ENCODE results near the gene SAMD14.
"Not testable (repeated sequence)": the region's sequence is repeated elsewhere in the genome, so short reads cannot be mapped to it uniquely, and the experiment has no call there.

The SAMD14 gene

DNA sequence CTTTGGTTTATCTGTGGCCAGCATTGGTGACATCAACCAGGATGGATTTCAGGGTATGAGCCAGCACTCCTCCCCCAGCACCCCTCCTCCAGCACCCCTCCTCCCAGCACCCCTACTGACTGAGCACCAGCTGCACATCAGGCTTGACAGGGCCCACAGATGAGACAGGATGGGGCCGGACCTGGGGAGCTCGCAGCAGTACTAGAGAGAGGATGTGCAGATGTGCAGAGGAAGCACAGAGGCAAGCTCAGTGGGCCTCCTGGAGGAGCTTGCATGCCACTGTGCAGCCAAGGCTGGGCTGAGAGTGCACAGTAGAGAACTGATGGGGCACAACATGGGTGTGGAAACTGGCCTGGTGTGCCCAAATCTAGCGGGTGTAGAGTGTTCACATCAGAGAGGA, 57.8 kb downstream of the SAMD14 start:
- DNase-seq, result no peak

DNA sequence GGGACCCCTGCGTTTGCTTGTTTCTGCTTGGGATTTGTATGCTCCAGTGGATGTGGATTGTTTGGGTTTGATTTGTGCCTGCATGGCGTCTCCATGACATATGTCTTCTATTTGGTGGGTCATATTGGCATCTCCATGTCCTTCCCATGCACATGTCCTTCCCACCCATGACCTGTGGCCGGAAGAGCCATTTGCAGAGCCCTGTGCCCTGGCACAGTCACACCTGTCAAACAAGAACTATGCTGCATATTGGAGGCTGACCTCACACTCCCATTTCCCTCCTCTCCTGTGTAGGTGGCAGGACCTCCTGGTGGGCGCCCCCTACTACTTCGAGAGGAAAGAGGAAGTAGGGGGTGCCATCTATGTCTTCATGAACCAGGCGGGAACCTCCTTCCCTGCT, 58.3 kb downstream of the SAMD14 start:
- DNase-seq, result no peak

DNA sequence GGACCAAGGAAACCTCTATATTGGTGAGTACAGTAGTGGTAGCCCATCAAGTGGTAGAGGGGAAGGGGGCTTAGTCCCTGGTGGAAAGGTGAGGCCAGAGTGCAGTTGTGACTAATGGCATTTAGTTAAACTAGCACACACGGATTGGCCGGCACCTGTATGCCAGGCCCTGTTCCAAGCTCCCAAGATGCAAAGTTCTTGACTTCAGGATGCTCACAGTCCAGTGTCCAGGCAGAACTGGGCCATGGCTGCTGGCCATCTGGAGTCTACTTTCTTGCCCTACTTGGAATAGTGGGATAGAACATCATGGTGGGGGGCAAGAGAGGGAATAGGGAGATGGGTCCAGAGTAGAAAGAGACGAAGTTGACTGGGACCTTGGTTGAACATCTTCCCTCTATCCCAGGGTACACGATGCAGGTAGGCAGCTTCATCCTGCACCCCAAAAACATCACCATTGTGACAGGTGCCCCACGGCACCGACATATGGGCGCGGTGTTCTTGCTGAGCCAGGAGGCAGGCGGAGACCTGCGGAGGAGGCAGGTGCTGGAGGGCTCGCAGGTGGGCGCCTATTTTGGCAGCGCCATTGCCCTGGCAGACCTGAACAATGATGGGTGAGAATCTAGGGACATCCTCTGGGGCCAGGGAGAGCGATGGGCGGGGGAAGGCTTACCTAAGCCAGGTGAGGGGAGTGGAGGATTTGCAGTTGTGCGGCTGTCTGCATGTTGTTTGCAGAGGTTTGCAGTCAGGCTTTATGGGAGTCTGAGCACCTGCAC, 58.9 kb downstream of the SAMD14 start:
- DNase-seq, result no peak

DNA sequence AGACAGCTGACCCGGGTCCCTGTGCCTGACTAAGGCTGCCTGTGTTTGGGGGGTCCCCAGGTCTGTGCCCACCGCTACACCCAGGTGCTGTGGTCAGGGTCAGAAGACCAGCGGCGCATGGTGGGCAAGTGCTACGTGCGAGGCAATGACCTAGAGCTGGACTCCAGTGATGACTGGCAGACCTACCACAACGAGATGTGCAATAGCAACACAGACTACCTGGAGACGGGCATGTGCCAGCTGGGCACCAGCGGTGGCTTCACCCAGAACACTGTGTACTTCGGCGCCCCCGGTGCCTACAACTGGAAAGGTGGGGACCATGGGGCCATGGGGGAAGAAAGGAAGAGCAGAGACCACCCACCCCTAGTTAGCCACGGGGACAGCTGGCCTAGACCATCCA, 62.0 kb downstream of the SAMD14 start:
- no peak for DNase-seq

DNA sequence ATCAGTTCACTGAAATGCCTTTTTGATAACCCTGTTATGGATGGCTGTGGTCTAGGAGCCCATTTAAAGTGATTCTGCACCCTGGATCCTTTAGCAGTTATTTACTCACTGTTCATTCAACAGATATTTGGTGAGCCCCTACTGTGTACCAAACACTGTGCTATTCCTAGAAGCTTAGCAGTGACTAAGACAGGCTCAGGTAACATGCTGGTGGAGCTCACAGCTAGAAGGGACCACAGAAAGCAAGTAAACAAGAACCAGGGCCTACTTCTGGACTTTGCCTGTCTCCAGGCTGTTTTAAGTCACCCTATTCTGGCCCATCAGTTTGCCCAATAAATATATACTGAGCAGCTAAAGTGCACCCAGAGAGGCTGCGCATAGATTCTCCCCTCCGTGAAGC, 63.0 kb downstream of the SAMD14 start:
- no peak for DNase-seq

DNA sequence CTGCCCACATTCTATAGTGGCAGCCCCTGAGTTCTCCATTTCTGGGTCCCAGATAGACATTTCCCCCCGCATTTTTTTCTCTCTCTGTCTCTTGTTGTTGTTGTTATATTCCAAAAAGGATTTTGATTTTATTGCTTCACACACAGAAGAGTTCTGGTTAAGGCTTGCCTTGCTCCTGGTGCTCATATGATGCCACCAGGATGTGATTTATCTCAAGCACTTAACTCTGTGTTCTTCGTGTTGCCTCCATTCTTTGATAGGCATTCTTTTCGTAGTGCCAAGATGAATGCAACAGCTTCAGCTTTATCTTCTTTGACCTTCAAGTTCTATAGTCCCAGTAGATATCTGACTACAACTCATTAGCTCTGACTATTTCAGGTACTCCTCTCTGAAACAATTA, 64.9 kb downstream of the SAMD14 start:
- no peak for DNase-seq

DNA sequence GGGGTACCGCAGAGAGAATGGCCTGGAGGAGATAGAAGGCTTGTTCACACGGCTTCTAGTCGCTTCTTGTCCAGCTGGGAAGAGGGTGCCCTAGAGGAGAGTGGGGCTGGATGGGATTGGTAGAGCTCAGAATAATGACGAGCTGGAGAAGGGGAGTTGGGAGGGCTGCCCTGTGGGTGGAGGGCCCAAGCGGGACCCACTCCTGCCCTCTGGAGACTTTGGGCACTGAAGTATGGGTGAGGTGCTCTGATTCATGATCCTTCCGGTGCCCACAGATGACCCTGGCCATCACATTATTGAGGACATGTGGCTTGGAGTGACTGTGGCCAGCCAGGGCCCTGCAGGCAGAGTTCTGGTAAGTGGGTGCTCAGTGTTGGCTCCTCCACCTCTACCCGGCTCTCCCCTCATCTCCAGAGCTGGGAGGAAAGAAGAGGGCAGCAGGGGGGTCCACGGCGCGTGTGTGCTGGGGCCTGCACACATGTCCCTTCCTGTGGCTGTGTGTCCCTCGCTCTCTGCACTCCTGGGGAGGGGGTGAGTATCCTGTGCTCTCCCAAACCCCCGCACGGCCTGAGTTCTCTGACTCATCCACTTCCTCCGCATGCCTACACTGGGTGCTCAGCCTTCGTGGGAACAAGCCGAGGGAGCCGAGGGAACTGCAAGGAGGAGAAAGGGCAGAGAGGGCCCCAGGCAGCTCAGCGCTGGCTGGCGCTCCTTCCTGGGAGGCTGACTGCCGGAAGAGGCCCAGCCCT, 65.5 kb downstream of the SAMD14 start:
- no peak for DNase-seq

DNA sequence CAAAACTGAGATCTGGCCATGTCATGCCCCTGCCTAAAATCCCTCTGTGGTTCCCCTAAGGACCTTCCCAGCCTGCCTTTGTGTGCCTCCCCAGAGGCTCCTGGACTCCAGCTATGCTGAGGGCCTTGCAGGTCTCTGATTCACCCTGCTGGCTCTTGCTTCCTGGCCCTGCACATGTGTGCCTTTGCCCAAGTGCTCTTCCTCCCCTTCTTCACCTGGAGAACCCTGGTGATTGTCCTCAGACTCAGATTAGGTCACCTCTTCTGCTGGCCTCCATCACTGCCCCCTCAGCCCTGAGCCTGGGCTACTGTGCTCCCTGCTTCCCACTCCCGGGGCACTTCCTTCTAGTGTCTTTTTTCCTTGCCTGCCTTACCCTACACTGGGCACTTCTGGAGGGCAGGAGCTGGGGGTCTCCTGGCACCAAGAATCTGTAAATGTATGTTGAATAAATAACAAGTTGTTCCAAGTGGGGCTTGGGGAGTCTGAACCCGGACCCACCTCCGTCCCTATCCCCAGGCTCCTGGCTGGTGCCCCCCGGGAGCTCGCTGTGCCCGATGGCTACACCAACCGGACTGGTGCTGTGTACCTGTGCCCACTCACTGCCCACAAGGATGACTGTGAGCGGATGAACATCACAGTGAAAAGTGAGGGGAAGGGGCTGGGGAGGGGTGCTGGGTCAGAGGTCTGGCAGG, 66.3 kb downstream of the SAMD14 start:
- no peak for DNase-seq

DNA sequence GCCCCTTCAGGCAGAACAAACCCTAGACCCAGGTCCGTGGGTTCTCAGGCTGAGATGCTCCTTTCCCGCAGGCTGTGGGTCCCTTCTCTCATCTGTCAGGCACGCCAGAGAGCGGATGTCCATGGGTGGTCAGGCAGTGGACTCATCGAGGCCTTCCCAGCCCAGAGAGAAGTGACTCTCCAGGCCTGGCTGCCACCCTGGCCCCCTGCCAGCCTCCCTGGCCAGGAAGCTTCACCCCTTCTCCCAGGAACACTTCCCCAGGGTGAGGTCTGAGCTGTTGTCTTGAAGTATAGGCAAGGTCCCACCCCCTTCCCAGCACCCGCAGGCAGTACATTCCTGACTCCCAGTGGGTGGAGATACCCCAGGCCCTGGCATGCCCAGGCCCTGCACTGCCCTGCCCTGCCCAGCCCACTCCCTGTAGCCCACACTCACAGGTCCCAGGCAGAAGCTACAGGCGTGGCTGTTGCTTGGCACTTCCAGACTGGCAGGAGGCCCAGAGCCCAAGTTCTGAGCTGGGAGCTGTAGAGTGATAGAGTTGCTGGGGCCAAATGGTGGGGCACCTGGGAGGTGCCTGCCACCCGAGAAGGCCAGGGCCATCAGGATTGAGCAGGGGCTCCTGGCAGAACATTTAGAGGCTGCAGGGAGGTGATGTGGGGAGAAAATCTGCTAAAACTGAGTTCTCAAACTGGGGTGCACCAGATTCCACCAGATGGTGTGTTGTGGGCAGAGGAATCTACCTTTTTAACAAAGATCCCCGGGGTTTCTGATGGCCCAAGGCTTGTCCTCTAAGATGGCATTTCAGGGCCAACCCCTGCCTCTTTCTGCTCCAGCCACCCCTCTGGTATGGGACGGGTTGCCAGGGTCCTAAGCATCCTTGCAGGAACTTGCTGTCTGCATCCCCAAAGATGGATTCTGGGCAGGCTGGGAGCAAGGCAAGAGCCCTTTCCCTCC, 67.4 kb downstream of the SAMD14 start:
- DNase-seq, result no peak

DNA sequence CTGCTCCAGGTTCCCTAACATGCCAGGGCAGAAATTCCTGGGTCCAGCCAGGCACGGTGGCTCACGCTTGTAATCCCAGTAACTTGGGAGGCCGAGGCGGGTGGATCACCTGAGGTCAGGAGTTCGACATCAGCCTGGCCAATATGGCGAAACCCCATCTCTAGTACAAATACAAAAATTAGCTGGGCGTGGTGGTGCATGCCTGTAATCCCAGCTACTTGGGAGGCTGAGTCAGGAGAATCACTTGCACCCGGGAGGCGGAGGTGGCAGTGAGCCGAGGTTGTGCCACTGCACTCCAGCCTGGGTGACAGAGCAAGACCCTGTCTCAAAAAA, 68.3 kb downstream of the SAMD14 start:
- not testable (repeated sequence) for DNase-seq

DNA sequence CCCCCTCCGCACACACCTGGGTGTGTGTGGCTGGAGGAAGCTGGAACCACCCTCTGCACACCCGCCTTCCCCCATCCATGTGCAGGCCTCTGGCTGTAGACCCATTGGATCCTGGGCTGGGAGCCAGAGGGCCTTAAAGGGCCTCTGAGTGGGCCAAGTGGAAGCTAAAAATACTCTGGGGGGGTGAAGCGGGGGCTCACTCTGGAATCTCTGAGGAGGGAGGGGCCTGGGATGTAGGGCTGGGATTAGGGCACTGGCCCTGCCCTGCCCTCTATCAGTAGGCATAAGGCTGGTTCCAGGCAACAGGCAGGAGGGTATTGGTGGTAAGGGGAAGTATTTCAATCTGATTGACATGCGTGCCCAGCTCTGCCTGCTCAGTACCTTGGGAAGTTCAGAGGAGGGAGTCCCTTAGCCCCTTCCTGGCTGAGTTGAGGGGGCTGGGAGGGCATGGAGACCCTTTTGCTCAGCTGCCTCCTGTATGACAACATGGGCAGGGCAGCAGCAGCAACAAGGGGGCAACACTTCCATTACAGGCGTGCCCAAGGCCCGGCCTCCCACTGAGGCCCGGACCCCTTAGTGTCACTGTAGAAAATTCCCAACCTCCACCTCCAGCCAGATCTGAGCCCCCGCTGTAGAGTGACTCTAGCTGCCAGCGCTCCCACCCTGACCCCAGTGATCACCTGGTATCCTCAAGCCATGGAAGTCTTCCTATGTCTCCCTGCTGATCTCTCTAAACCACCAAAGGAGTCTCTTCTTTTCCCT, 68.8 kb downstream of the SAMD14 start:
- no peak for DNase-seq

Measured in stimulated activated CD4-positive, alpha-beta T cell treated with anti-CD3 and anti-CD28 coated beads, Interleukin-12 subunit alpha, Interleukin-12 subunit beta, amount 100 ng/mL, for 4 hours (primary cell).